Activated naive CD4-positive, alpha-beta T cell treated with anti-CD3 and anti-CD28 coated beads, Interleukin-2, amount 50 U/mL, for 24 hours (primary cell): Measurements from ENCODE around the gene DOCK2.
A peak's percentile ranks its signal among the peaks of the same experiment; 100 is the strongest.
"Not testable (repeated sequence)": the region's sequence is repeated elsewhere in the genome, so short reads cannot be mapped to it uniquely, and the experiment has no call there.

Experiments used
- H3K27ac Mint-ChIP-seq: one replicate; pipeline ENCODE4 v1.8.0; 2021; ENCODE audit warnings: mild to moderate bottlenecking, mixed read lengths
- H3K27me3 Mint-ChIP-seq: one replicate; pipeline ENCODE4 v1.8.0; 2021; ENCODE audit warnings: mixed read lengths
- H3K36me3 Mint-ChIP-seq: one replicate; pipeline ENCODE4 v1.8.0; 2021; ENCODE audit warnings: mixed read lengths
- H3K4me1 Mint-ChIP-seq: one replicate; pipeline ENCODE4 v1.8.0; 2021; ENCODE audit warnings: mixed read lengths
- H3K4me3 Mint-ChIP-seq: one replicate; pipeline ENCODE4 v1.8.0; 2021; ENCODE audit warnings: mild to moderate bottlenecking, mixed read lengths
- H3K9me3 Mint-ChIP-seq: one replicate; pipeline ENCODE4 v1.8.0; 2021; ENCODE audit warnings: mixed read lengths

The DOCK2 gene

GRCh38 chr5:169653091-169653490, 16.0 kb downstream of the DOCK2 start:
- Mint-ChIP-seq H3K4me1 (peaks cover 91% of the 10 kb centered on the region), H3K27me3 (no peaks in the 10 kb centered on the region), H3K4me3 (no peak overlapping the region), H3K36me3 (peaks cover 13% of the 10 kb centered on the region), H3K27ac (peak overlapping the region; percentile 51), H3K9me3 (no peaks in the 10 kb centered on the region)

DNA sequence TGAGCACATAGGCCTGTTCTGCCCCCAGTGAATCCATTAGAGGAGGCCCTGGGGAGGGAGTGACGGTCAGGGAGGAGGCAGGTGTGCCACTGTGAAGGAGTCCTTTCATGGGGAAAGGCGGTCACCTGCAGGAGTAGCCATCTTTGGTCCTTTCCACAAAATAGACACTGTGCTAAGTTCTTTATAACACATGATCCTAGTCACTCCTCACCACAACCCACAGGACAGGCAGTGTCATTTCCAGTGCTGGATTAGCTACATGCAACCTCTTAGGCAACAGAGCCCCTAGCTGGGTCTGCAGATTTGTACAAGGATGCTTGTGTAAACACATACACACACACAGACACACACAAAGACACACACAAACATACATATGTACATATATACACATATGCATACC, 18.3 kb downstream of the DOCK2 start:
- no peak overlapping the region for H3K27ac Mint-ChIP-seq
- no peaks in the 10 kb centered on the region for H3K27me3 Mint-ChIP-seq
- H3K9me3 Mint-ChIP-seq = no peaks in the 10 kb centered on the region
- H3K4me3 Mint-ChIP-seq = no peak overlapping the region
- peaks cover 16% of the 10 kb centered on the region for H3K36me3 Mint-ChIP-seq
- H3K4me1 Mint-ChIP-seq = peaks cover 78% of the 10 kb centered on the region

DNA sequence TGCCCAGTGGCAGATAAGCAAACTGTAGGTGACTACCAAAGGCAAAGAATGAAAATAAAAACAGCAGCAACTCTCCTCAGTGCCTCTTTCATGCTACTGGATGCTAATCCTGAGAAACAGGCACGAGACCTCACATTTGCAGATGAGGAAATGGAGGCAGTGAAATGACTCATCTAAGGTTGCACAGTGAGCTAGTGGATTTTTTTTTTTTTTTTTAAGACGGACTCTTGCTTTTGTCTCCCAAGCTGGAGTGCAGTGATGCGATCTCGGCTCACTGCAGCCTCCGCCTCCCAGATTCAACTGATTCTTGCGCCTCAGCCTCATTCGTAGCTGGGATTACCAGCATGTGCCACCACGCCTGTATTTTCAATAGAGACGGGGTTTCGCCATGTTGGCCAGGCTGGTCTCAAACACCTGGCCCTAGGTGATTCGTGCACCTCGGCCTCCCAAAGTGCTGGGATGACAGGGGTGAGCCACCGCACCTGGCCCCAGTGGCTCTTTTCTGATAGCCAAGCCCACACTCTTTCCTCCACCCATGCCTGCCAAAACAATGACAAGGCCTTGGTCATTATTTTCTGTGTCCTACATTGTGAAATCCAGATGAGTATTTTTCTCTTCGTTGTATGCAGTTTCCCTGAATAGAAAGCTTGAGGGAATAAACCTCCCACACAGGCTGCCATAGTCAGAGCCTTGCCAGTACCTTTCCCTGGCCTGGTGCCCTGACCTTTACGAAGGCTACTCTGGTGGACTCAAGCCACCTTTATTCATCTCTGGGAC, 19.2 kb downstream of the DOCK2 start:
- Mint-ChIP-seq H3K4me3 (no peak overlapping the region), H3K27me3 (no peaks in the 10 kb centered on the region), H3K4me1 (peaks cover 69% of the 10 kb centered on the region), H3K27ac (no peak overlapping the region), H3K9me3 (no peaks in the 10 kb centered on the region), H3K36me3 (peaks cover 18% of the 10 kb centered on the region)

GRCh38 chr5:169657127-169657526, 20.1 kb downstream of the DOCK2 start:
- Mint-ChIP-seq H3K9me3 (peaks cover 6% of the 10 kb centered on the region), H3K4me3 (peak overlapping the region; percentile 44), H3K27me3 (no peaks in the 10 kb centered on the region), H3K27ac (peak overlapping the region; percentile 75), H3K4me1 (peaks cover 69% of the 10 kb centered on the region), H3K36me3 (peaks cover 24% of the 10 kb centered on the region)

DNA sequence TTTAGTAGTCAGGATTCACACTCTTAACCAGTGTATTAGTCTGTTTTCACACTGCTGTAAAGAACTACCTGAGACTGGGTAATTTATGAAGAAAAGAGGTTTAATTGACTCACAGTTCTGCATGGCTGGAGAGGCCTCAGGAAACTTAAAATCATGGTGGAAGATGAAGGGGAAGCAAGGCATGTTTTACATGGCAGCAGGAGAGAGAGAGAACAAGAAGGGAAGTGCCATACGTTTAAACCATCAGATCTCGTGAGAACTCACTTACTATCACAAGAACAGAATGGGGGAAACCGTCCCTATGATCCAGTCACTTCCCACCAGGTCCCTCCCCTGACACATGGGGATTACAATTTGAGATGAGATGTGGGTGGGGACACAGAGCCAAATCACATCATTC, 25.4 kb downstream of the DOCK2 start:
- H3K27ac Mint-ChIP-seq, H3K27me3 Mint-ChIP-seq, H3K4me3 Mint-ChIP-seq, H3K9me3 Mint-ChIP-seq: not testable (repeated sequence)
- peaks cover 33% of the 10 kb centered on the region for H3K36me3 Mint-ChIP-seq
- peaks cover 60% of the 10 kb centered on the region for H3K4me1 Mint-ChIP-seq

DNA sequence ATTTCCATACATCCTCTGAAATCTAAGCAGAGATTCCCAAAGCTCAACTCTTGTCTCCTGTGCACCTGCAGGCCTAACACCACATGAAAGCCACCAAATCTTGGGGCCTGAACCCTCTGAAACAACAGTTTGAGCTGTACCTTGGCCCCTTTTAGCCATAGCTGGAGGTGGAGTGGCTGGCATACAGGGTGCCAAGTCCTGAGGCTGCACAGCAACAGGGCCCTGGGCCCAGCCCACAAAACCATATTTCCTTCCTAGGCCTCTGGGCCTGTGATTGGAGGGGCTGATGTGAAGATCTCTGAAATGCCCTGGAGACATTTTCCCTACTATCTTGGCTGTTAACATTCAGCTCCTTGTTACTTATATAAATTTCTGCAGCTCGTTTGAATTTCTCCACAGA, 26.5 kb downstream of the DOCK2 start:
- H3K27ac Mint-ChIP-seq = no peak overlapping the region

DNA sequence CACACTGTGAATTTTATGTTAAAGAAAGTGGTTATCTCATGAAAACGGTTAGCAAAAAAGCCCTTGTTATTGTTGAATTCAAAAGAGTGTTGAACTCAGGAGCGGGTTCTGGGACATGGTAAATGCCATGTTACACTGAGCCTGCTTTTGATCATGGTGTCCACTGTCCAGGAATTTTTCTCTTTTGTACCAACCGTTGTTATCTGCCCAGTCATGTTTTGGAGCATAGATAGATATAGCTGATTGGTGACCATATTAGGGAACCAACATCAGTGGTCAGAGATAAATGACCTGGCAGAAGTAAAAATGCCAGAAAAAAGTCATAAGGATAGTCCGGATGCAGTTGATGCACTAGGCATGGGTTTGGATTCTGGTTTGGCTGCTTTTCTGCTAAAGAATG, 29.3 kb downstream of the DOCK2 start:
- H3K4me3 Mint-ChIP-seq = no peak overlapping the region
- peaks cover 45% of the 10 kb centered on the region for H3K4me1 Mint-ChIP-seq
- peaks cover 25% of the 10 kb centered on the region for H3K36me3 Mint-ChIP-seq
- H3K27ac Mint-ChIP-seq = no peak overlapping the region
- no peaks in the 10 kb centered on the region for H3K27me3 Mint-ChIP-seq
- peaks cover 6% of the 10 kb centered on the region for H3K9me3 Mint-ChIP-seq

More for the DNA sequence above, 26.5 kb downstream of the DOCK2 start:
- peaks cover 56% of the 10 kb centered on the region for H3K4me1 Mint-ChIP-seq
- H3K4me3 Mint-ChIP-seq = no peak overlapping the region
- peaks cover 6% of the 10 kb centered on the region for H3K9me3 Mint-ChIP-seq
- no peaks in the 10 kb centered on the region for H3K27me3 Mint-ChIP-seq
- peaks cover 31% of the 10 kb centered on the region for H3K36me3 Mint-ChIP-seq

GRCh38 chr5:169667896-169668674, 31.0 kb downstream of the DOCK2 start:
- no peaks in the 10 kb centered on the region for H3K9me3 Mint-ChIP-seq
- no peak overlapping the region for H3K27ac Mint-ChIP-seq
- H3K27me3 Mint-ChIP-seq = no peaks in the 10 kb centered on the region
- no peak overlapping the region for H3K4me3 Mint-ChIP-seq
- H3K36me3 Mint-ChIP-seq = peaks cover 10% of the 10 kb centered on the region
- H3K4me1 Mint-ChIP-seq = peaks cover 28% of the 10 kb centered on the region

DNA sequence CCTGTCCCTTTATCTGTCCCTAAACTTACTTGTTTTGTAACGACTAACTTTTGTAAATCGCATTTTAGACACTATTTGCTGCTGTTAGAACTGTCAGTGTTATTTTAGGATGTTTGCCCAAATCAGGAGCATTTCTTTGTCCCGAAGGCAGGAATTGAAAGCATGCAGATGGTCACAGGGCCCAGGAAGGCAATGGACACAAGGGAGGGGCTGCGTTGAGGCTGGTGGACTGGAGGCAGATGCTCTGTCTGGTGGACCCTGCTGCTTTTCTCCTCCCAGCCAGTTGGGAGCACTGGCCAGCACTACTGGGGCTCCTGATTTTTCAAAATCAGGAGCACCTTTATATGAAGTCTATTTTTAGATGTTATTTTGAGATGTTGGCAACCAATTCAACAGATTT, 31.7 kb downstream of the DOCK2 start:
- peaks cover 24% of the 10 kb centered on the region for H3K4me1 Mint-ChIP-seq
- no peaks in the 10 kb centered on the region for H3K9me3 Mint-ChIP-seq
- H3K4me3 Mint-ChIP-seq = no peak overlapping the region
- no peaks in the 10 kb centered on the region for H3K27me3 Mint-ChIP-seq
- H3K36me3 Mint-ChIP-seq = peaks cover 10% of the 10 kb centered on the region
- no peak overlapping the region for H3K27ac Mint-ChIP-seq

DNA sequence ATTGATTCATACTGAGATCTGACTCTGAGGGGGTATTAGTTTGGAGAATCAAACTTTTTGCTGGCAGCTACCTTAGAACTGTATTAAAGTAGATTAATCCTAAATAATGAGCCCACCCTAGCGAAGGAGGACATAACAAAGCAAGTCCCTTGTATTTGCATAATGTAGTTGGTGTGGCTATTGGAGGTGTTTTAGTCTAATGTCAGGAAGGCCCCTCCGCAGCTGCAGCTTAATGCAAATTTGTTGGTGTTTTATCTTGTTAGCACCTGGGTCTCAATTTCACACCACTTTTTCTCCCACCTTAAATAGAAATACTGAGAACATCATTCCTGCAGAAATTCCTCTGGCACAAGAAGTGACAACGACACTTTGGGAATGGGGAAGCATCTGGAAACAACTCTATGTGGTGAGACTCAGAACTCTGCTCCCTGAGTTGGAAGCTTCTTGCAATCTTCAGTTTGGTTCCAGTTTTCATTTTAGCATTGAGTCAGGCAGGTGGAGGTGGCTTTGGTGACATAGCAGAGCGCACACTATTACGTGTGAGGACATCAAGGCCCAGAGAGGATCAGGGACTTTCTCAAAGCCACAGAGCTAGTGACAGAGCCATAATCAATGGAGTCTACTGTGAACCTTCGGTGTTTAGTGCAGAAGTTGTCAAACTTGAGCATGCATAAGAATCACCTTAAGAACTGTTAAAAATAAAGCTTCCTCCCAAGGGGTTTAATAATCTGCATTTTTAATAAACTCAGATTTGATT, 33.9 kb downstream of the DOCK2 start:
- peaks cover 7% of the 10 kb centered on the region for H3K4me1 Mint-ChIP-seq
- H3K27ac Mint-ChIP-seq = no peak overlapping the region
- no peaks in the 10 kb centered on the region for H3K27me3 Mint-ChIP-seq
- H3K9me3 Mint-ChIP-seq = no peaks in the 10 kb centered on the region
- H3K36me3 Mint-ChIP-seq = peaks cover 7% of the 10 kb centered on the region
- H3K4me3 Mint-ChIP-seq = no peak overlapping the region

DNA sequence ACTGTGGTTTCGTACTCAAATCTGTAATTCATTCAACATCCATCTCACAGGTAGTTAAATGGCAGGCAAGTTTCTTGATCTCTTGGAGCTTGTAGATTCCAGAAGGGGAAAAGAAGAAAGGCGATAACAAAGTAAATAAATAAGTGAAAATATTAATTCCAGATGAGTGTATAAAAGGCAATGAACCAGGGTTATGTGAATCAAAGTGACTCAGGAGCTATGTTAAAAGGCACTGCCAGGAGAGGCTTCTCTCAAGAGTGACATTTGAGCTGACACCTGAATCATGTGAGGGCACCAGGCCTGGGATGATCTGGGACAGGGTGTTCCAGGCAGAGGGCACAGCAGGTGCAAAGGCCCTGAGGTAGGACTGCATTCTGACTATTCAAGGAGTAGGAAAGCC, 45.0 kb downstream of the DOCK2 start:
- Mint-ChIP-seq H3K9me3 (no peaks in the 10 kb centered on the region), H3K4me3 (no peak overlapping the region), H3K27me3 (no peaks in the 10 kb centered on the region), H3K27ac (no peak overlapping the region), H3K36me3 (peaks cover 41% of the 10 kb centered on the region), H3K4me1 (no peaks in the 10 kb centered on the region)

- H3K36me3 Mint-ChIP-seq = peaks cover 47% of the 10 kb centered on the region
- no peak overlapping the region for H3K27ac Mint-ChIP-seq
- no peak overlapping the region for H3K4me3 Mint-ChIP-seq
- H3K9me3 Mint-ChIP-seq = no peaks in the 10 kb centered on the region
- no peaks in the 10 kb centered on the region for H3K4me1 Mint-ChIP-seq
- no peaks in the 10 kb centered on the region for H3K27me3 Mint-ChIP-seq
Measured at GRCh38 chr5:169686137-169686536, 49.1 kb downstream of the DOCK2 start.

GRCh38 chr5:169688106-169688505, 51.0 kb downstream of the DOCK2 start:
- no peaks in the 10 kb centered on the region for H3K9me3 Mint-ChIP-seq
- H3K36me3 Mint-ChIP-seq = peaks cover 41% of the 10 kb centered on the region
- H3K4me3 Mint-ChIP-seq = no peak overlapping the region
- H3K27me3 Mint-ChIP-seq = no peaks in the 10 kb centered on the region
- H3K4me1 Mint-ChIP-seq = peaks cover 3% of the 10 kb centered on the region
- H3K27ac Mint-ChIP-seq = peak overlapping the region; percentile 81

DNA sequence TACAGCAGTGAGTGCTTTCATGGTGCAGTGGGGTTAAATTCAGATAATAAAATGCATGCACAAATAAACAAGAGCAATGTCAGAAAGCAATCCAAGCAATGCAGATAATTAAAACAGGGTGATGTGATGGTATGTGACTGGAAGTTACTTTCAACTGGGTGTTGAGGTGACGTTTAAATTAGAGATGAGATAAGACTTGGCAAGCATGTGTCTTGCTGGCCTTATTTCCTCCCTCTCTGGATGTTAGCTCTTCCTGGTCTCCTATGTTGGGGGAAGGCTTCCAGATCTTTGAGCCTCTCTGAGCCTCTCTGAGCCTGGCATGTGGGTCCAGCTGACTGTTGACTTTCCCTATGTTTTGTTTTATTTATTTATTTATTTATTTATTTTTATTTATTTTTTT, 54.4 kb downstream of the DOCK2 start:
- H3K9me3 Mint-ChIP-seq = no peaks in the 10 kb centered on the region
- H3K27me3 Mint-ChIP-seq = no peaks in the 10 kb centered on the region
- no peak overlapping the region for H3K4me3 Mint-ChIP-seq
- H3K4me1 Mint-ChIP-seq = peaks cover 5% of the 10 kb centered on the region
- no peak overlapping the region for H3K27ac Mint-ChIP-seq
- peaks cover 33% of the 10 kb centered on the region for H3K36me3 Mint-ChIP-seq

- Mint-ChIP-seq H3K27me3 (no peaks in the 10 kb centered on the region), H3K4me1 (peaks cover 5% of the 10 kb centered on the region), H3K36me3 (peaks cover 34% of the 10 kb centered on the region), H3K9me3 (no peaks in the 10 kb centered on the region), H3K4me3 (no peak overlapping the region), H3K27ac (no peak overlapping the region)
Measured at GRCh38 chr5:169694091-169694625, 57.1 kb downstream of the DOCK2 start.
